Measurements from ENCODE around the gene BIN1.

GRCh38 chr2:127058246-127058953, 48.6 kb downstream of the BIN1 start:
- TF ChIP-seq CTCF (conservative IDR thresholded peaks at IDR 0.05) (no peak), EZH2 (IDR thresholded peaks at IDR 0.05; ENCODE audit: low read depth) (no peak)

Measured in PC-9 (cell line).